Stimulated activated CD4-positive, alpha-beta T cell treated with anti-CD3 and anti-CD28 coated beads, Interleukin-2, amount 100 ng/mL, for 24 hours (primary cell): ENCODE measurements around the gene EIF6.
"Not testable (repeated sequence)": the region's sequence is repeated elsewhere in the genome, so short reads cannot be mapped to it uniquely, and the experiment has no call there.

Experiments used
- DNase-seq, 2 donors: peaks; one replicate each; pipeline ENCODE4 v3.0.0-alpha.2; 2020

EIF6 gene

GRCh38 chr20:35277531-35278395 is 6.8 kb downstream of the EIF6 start, which contains the start of gene MMP24OS:
Gene MMP24OS (minus strand): TSS chr20:35278122. CDS start chr20:35277929, 193 bp downstream.
- peak; percentile 87 to 92 for DNase-seq

- DNase-seq: no peak
Measured at GRCh38 chr20:35277127-35277526, 7.4 kb downstream of the EIF6 start.

DNA sequence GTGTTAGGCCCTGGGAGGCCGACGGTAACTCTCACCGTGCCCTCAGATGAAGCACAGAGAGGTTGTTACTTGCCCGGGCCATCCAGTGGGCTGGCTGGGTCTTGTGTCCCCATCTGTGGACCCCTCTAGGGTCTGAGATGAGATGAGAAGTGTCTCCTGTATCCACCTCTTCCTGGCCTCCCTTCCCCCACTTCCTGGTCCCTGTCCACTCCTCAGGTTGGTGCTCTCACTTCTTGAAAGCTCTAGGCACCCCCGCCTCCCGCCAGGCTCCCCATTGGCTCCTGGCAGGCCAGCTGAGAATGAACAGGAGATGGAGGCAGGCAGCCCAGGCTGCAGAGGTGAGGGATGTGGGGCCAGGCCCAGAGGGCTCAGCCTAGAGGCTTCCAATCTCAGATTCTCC is 8.2 kb downstream of the EIF6 start:
- DNase-seq: no peak

- DNase-seq: no peak
Measured at GRCh38 chr20:35275741-35276251, 8.8 kb downstream of the EIF6 start.

DNA sequence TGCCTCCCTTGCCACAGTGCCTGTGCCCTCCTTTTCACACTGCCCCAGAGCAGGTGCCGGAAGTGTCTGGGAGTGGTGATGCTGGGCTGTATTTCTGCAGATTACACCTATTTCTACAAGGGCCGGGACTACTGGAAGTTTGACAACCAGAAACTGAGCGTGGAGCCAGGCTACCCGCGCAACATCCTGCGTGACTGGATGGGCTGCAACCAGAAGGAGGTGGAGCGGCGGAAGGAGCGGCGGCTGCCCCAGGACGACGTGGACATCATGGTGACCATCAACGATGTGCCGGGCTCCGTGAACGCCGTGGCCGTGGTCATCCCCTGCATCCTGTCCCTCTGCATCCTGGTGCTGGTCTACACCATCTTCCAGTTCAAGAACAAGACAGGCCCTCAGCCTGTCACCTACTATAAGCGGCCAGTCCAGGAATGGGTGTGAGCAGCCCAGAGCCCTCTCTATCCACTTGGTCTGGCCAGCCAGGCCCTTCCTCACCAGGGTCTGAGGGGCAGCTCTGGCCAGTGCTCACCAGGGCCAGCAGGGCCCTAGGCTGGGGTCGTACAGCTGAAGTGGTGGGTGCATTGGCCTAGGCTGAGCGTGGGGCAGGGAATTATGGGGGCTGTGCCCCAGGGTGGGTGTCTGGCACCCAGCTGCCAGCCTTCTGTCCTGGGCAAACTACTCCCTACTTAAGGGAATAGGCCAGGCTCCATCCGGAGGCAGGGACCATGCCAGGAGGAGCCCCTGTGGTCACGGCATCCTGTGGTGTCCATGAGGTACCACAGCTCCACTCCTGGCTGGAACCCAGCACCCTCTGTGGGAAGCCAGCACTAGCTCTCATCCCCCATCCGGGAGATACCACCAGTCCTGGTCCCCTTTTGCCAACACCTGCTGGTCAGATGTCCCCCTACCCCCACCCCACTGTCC is 10.1 kb downstream of the EIF6 start:
- no peak for DNase-seq

DNA sequence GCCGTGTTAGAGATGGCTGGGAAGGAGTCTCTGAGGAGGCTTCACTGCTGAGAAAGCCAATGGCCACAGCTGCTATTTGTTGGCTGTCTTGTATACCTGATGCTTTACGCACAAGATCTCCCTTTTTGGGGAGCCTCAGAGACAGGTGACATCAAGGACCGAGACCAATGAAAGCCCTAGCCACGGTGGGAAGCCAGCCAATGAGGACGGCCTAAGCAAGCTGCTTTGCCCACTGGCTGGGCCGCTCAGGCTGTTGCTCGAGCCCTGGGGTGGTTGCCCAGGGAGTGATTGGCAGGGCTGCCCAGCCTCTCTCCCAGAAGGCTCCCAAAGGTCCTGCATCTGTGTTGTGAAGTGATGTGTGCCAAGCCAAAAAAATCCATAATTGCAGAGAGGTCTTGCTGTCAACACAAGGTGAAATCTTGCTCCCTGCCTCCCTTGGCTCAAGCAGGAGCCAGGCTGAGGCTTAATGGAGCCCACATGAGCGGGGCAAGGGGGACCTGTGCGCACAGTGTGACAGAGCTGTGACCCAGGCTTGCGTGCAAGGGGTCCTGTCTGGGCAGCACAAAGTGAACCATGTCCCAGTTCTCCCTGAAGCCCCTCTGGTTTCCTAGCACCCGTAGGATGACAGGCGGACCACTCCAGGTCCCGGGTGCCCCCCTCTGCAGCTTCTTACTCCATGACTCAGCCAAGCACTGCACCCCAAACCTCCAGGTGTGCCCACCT is 11.0 kb downstream of the EIF6 start:
- DNase-seq: no peak

GRCh38 chr20:35271904-35272303 is 12.7 kb downstream of the EIF6 start:
- no peak for DNase-seq

DNA sequence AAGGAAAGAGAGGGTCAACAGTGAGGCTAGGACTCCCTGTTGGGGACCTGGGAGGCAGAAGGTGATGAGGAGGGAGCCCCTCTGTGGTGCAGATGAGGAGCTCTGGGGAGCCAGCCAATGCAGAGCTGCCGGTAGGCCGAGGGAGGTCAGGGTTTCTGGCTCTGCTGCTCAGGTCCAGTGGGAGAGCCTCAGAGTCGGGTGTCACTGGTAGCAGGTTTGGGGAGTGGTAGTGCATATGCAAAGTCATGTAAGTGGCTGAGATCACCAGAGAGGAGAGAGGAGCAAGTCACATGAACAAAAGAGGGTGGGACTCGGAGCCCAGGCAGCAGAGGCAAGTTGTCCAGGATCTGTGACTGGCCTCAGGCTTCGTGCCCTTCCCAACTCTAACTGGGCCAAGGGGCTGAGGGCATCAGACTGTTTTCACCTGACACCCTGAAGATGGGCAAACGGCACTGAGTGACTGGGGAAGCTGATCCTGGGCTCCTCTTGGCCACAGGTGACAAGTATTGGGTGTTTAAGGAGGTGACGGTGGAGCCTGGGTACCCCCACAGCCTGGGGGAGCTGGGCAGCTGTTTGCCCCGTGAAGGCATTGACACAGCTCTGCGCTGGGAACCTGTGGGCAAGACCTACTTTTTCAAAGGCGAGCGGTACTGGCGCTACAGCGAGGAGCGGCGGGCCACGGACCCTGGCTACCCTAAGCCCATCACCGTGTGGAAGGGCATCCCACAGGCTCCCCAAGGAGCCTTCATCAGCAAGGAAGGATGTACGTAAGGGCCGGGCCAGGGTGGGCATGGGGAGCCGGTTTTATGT is 13.3 kb downstream of the EIF6 start:
- DNase-seq: no peak

DNA sequence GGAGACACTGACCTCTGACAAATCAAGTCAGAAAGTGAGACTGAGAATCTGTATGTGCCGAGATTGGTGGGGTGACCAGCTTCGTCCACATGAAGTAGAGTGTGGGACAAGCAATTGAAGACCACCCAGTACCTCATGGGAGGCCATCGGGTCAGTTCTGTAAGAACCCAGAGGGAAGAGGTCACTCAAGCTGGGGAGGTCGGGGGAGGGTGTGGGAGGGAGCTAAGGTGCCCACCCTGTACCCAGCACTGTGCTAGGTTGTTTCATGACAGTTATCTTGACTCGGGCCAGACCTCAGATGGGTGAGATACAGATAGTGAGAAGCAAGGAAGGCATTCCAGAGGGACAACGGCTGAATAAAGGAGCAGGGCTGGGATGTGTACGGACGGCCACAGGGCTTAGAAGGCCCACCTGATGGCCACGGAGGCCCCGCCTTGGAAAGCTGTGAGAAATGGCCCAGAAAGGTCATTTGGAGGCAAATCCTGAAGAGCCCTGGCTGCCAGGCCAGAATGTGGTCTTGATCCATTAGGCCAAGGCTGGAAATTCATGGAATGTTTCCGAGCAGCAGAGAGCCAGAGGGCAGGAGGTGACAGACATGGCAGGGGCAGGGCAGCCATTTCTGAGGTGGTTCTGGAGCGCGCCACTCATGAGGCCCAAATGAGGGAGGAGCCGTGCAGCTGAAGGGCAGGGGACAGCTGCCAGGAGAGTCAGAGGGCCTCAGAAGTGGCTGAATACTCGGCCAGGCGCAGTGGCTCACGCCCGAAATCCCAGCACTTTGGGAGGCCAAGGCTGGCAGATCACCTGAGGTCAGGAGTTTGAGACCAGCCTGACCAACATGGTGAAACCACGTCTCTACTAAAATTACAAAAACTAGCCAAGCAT is 14.3 kb downstream of the EIF6 start:
- no peak for DNase-seq

DNA sequence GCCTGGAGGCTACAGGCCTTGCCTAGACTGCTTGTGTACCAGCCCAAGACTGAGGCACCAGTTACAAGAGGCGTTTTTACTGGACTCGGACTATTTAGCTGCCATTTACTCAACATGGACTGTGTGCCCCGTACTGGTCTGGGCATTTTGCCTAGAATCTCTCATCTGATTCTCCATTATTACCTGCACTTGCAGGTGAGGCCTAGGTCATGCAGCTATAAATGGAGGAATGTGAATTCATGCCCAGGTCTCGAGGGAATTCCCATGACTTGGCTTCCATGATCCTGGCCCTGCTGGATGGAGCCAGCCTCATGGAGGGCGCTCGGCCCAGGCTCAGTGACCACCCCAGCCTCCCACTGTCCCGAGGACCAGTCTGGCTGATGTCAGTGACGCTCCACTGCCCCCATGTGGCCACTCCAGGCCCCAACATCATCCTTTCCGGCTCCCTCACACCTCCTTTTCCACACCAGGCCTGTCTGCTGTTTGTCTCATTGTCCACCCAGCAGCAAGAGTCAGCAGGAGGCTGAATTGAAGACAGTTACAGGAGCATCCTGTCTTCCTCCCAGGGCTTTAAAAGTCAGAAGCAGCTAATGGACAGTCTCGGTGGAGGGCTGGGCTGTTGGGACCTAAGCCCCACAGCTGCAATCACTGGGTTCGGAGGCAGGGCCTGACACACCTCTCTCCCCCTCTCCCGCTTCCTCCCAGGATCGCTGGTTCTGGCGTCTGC is 15.4 kb downstream of the EIF6 start:
- peak; percentile 55 to 68 for DNase-seq

DNA sequence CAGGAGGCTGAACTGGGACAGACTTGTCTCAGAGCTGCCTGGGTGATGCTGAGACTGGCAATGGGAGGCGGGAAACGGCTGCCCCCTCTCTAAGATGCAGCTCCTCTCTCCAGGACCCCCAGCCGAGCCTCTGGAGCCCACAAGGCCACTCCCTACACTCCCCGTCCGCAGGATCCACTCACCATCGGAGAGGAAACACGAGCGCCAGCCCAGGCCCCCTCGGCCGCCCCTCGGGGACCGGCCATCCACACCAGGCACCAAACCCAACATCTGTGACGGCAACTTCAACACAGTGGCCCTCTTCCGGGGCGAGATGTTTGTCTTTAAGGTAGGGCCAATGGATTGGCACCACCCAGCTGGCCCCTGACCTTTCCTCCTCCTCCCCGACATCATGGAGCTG is 17.5 kb downstream of the EIF6 start:
- DNase-seq: no peak

DNA sequence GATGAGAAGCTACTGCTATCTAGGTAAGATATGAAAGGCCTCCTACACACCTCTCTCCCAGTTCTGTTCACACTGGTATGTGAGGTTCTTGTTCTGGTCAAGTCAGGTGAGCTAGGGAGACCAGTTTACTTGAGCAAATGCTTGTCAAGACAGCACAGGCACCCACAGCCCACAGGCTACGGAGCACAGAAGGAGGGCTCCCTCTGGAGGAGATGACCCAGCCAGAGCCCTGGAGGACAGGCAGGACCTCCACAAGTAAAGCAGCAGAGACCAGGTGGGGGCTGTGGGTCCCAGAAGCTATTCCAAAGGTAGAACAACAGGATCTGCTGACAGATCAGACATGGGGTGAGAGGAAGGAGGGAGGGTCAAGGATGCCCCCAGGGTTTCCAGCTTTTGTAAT is 19.8 kb downstream of the EIF6 start:
- DNase-seq: no peak

- no peak for DNase-seq
Measured at GRCh38 chr20:35263532-35264341, 20.8 kb downstream of the EIF6 start.

- DNase-seq: not testable (repeated sequence)
Measured at GRCh38 chr20:35262731-35263531, 21.6 kb downstream of the EIF6 start.

DNA sequence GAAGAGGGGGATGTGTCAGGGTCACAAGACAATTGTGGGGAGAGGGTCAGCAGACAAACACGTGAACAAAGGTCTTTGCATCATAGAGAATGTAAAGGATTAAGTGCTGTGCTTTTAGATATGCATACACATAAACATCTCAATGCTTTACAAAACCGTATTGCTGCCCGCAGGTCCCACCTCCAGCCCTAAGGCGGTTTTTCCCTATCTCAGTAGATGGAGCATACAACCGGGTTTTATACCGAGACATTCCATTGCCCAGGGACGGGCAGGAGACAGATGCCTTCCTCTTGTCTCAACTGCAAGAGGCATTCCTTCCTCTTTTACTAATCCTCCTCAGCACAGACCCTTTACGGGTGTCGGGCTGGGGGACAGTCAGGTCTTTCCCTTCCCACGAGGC is 22.3 kb downstream of the EIF6 start:
- not testable (repeated sequence) for DNase-seq

DNA sequence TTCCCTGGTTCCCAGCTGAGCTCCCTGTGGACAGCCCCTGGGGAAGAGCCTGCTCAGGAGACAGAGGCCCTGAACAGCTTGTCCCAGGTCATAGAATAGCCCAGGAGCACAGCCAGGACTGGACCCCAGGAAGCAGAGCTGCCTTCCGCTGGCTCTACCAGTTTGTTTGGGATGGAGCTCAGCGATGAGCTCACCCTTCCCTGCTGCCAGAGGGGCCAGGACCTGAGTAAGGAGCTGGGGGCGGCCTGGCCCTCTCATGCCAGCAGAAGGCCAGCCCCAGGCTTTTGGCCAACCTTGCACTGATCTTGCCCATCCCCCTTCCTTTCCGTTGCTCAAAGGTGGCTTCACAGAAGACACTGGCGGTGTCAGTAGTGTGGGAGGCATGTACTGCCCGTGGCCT is 24.1 kb downstream of the EIF6 start:
- no peak for DNase-seq

DNA sequence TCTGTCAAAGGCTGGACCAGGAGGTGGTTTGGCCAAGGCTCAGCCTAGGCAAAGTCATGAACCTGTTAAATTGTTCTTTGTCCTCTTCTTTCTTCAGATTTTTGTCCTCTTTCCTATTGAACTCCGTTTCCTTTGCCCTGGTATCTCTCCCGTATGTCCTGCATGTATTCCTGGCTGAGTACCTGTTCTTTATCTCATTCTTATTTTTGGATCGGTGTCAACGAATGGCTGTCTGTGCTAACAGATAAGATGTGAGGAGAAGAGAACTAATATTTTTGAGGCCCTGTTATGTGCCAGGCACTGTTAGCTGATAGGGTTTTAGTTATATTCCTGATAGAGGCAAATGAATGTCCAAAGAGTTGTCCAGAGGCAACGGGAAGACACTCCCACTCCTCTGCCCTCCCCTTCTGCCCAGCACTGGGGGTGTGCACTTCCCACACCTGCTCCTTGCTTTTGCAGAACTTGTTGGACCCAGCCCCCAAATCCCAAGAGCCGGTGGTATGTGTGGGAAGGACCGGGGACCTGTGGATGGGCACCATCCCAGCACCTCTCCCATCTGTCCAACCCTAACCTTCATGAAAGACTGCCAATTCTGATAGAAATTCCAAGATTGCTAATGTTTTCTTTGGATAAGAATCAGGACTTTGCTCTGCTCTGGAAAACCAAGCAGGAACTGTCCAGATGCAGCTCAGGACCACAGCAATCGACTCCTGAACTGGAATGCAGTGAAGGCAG is 27.2 kb downstream of the EIF6 start:
- DNase-seq: no peak
